GM18909 (cell line): ENCODE results near the gene HNRNPAB.
A peak's percentile ranks its signal among the peaks of the same experiment; 100 is the strongest.
"Not testable (repeated sequence)": the region's sequence is repeated elsewhere in the genome, so short reads cannot be mapped to it uniquely, and the experiment has no call there.

ENCODE experiments used
- ATAC-seq: cut with Tn5 transposase; IDR thresholded peaks from one replicate; pipeline ENCODE4 v1.9.1; 2021; ENCODE audit warnings: mild to moderate bottlenecking; ENCODE audit not compliant: unreplicated experiment, poor library complexity

The HNRNPAB gene

GRCh38 chr5:178228609-178229008, 24.3 kb downstream of the HNRNPAB start:
- ATAC-seq = no peak

GRCh38 chr5:178229111-178229510, 24.8 kb downstream of the HNRNPAB start:
- ATAC-seq = not testable (repeated sequence)

- ATAC-seq = no peak
Measured at GRCh38 chr5:178229861-178230260, 25.5 kb downstream of the HNRNPAB start.

GRCh38 chr5:178230879-178231538, 26.7 kb downstream of the HNRNPAB start:
- ATAC-seq = no peak

GRCh38 chr5:178231539-178232123, 27.3 kb downstream of the HNRNPAB start:
- ATAC-seq = no peak

GRCh38 chr5:178232124-178232919, 28.0 kb downstream of the HNRNPAB start, which contains the start of gene PHYKPL:
Gene PHYKPL, minus strand, starts transcription at chr5:178232802. Its CDS starts 252 bp downstream, at chr5:178232550.
- peak; percentile 69 for ATAC-seq

- ATAC-seq = no peak
Measured at GRCh38 chr5:178232920-178233429, 28.6 kb downstream of the HNRNPAB start.

- ATAC-seq = no peak
Measured at GRCh38 chr5:178234121-178234749, 29.9 kb downstream of the HNRNPAB start.

- no peak for ATAC-seq
Measured at GRCh38 chr5:178234750-178235587, 30.6 kb downstream of the HNRNPAB start.

- no peak for ATAC-seq
Measured at GRCh38 chr5:178235588-178235974, 31.2 kb downstream of the HNRNPAB start.

- ATAC-seq = no peak
Measured at GRCh38 chr5:178236126-178236525, 31.8 kb downstream of the HNRNPAB start.

- ATAC-seq = no peak
Measured at GRCh38 chr5:178236679-178237078, 32.3 kb downstream of the HNRNPAB start.

GRCh38 chr5:178237431-178238312, 33.3 kb downstream of the HNRNPAB start:
- ATAC-seq = no peak

GRCh38 chr5:178238313-178238635, 33.9 kb downstream of the HNRNPAB start:
- no peak for ATAC-seq

- peak; percentile 33 for ATAC-seq
Measured at GRCh38 chr5:178238711-178239592, 34.6 kb downstream of the HNRNPAB start.

- not testable (repeated sequence) for ATAC-seq
Measured at GRCh38 chr5:178239626-178240301, 35.4 kb downstream of the HNRNPAB start.

GRCh38 chr5:178240341-178240741, 36.0 kb downstream of the HNRNPAB start:
- no peak for ATAC-seq
